HG03095 (cell line): ENCODE results near the gene RANBP2.

ENCODE experiments used
- ATAC-seq: cut with Tn5 transposase; IDR thresholded peaks from one replicate; pipeline ENCODE4 v1.9.1; 2021; ENCODE audit warnings: moderate library complexity; ENCODE audit not compliant: unreplicated experiment

The RANBP2 gene

DNA sequence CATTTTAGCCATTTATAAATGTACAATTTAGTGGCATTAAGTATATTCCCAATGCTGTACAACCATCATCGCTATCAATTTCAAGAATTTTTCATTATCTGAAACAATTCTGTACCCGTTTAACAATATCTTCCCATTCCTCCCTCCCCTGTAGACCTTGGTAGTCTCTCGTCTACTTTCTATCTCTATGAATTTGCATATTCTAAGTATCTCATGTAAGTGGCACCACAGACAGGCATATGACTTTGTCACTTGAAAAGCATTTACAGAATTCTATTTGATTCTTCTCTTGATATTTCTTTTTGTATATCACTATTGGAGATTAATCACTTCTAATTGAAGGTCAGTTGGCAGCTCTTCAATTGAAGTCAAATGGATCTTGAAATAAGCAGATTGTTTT is 115.3 kb downstream of the RANBP2 start:
- ATAC-seq: no peak

DNA sequence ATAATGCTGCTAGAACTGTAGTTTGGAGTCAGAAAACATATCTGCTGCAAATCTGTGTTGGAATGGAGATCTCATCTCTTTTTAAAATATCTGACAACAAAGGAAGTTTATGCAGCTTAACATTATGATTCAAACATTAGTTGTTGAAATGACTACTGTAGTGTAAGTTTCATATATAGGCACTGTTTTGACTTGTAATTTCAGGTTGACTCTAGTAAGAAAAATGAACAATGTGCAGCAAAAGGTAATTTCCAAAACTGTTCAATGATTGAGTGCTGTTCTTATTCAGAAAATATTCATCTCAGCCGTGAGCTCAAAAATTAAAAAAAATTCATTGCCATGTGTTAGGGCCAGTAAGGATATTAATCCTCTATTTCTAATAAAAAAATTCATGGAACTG is 115.8 kb downstream of the RANBP2 start:
- no peak for ATAC-seq
